ENCODE results near the gene GNB1L.

- TF ChIP-seq CTCF (IDR thresholded peaks at IDR 0.05) (no peak), POLR2AphosphoS5 (IDR thresholded peaks at IDR 0.05; ENCODE audit: low read depth, low read length) (0 out of 2 replicates have a peak, but pooled peaks have one; percentile 9)
Measured at GRCh38 chr22:19757140-19757984, 97.3 kb downstream of the GNB1L start.

Measured in Panc1 (cell line).